AG10803 (cell line): ENCODE data around the gene ABRACL.

Source experiments
- DNase-seq: peaks from one replicate; pipeline ENCODE4 v3.0.0; 2010; ENCODE audit warnings: low read depth
- H3K4me3 ChIP-seq: 2 replicates; pipeline ENCODE4 v1.5.1; 2011; ENCODE audit warnings: mild to moderate bottlenecking, low read length, control low read depth
- TF ChIP-seq, protein P1 (sequence below): conservative IDR thresholded peaks from 2 replicates; pipeline ENCODE4 v1.5.1; 2011; ENCODE audit warnings: mild to moderate bottlenecking, low read length, control low read depth, inconsistent platforms

Gene ABRACL

DNA sequence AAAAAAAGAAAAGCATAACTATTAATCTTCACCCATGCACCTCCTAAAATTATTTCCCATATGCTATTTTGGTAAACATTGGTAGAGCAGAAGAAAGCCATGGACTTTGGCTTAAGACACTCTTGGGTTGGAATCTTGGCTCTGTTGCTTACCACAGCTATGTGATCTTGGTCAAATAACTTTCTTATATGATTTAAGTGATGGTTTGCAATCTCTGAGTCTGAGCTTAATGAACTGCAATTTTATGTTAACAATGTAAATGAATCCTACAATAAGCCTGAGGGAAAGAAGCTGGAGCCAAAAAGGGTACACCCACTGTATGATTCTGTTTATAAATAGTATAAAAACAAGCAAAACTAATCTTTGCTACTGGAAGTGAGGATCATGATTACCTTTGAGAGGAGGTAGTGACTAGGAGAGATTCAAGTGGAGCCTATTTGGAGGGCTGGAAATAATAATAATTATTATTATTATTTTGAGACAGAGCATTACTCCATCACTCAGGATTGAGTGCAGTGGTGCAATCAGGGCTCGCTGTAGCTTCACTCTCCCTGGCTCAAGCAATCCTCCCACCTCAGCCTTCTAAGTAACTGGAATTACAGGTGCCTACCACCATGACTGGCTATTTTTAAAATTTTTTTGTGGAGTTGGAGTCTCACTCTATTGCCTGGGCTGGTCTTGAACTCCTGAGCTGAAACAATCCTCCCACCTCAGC is 34.5 kb downstream of the ABRACL start:
- TF ChIP-seq, protein P1, sequence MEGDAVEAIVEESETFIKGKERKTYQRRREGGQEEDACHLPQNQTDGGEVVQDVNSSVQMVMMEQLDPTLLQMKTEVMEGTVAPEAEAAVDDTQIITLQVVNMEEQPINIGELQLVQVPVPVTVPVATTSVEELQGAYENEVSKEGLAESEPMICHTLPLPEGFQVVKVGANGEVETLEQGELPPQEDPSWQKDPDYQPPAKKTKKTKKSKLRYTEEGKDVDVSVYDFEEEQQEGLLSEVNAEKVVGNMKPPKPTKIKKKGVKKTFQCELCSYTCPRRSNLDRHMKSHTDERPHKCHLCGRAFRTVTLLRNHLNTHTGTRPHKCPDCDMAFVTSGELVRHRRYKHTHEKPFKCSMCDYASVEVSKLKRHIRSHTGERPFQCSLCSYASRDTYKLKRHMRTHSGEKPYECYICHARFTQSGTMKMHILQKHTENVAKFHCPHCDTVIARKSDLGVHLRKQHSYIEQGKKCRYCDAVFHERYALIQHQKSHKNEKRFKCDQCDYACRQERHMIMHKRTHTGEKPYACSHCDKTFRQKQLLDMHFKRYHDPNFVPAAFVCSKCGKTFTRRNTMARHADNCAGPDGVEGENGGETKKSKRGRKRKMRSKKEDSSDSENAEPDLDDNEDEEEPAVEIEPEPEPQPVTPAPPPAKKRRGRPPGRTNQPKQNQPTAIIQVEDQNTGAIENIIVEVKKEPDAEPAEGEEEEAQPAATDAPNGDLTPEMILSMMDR = no peak
- H3K4me3 ChIP-seq = no peak overlapping the region
- peak; percentile 84 for DNase-seq

DNA sequence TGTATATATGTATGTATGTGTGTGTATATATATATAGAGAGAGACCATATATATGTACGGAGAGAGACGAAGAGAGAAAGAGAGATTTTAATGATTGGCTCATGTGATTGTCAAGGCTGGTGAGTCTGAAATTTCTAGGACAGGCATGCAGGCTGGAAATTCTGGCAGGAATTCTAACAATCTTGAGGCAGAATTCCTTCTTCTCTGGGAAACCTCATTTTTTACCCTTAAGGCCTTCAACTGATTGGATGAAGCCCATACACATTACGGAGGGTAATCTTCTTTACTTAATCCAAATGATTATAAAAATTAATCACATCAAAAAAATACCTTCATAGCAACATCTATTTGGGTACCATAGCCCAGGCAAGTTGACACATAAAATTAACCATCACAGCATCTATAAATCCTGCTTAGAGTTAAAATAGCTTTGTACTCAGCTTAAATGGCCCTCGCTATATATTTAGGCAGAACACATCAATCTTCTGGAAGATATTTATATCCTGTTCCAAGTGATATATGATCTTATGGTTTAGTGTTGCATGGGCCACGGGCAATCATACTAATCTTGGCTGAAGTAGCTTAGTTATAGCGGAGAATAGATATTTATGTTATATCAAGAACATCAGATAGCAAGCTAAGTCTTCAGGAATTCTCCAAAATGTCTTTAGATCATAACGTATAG is 36.6 kb downstream of the ABRACL start:
- TF ChIP-seq, protein P1 = no peak
- peak; percentile 16 for DNase-seq
- no peak overlapping the region for H3K4me3 ChIP-seq

DNA sequence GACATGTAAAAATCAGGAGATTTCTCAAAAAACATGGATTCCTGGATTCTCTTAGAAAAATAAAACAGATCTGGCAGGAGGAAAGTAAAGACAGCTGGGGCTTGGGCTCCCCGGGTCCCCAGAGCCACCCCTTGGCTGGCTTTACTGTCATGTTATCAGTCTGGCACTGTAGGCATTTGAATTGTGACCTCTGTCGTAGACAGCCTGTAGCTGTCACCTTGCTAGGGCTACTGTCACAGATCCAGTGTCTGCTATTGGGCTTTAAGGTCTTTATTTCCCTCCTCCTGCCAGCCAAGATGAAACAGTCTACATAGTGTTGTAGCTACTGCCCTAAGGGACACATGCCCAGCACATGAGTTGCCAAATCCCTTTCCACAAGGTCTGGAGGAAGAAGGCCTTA is 37.5 kb downstream of the ABRACL start:
- TF ChIP-seq, protein P1 = no peak
- no peak overlapping the region for H3K4me3 ChIP-seq
- DNase-seq = no peak

DNA sequence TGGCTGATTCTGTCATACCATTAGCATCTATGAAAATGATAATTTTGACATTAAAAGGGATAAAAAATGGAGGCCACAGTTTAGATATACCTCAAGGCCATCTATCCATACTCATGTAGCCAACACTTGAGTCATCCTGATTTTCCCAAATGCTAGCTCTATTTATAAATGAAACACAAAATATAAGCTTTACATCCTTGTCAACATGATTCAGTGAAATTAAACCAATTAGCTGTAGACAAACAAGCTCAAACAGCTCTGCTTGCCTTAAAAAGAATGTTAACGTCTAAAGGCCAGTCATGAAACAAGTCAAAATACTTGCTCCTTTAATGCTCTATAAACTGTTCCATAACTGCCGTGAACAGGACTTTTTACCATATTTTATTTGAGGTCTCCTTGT is 40.3 kb downstream of the ABRACL start:
- TF ChIP-seq, protein P1 = no peak
- no peak overlapping the region for H3K4me3 ChIP-seq
- no peak for DNase-seq

DNA sequence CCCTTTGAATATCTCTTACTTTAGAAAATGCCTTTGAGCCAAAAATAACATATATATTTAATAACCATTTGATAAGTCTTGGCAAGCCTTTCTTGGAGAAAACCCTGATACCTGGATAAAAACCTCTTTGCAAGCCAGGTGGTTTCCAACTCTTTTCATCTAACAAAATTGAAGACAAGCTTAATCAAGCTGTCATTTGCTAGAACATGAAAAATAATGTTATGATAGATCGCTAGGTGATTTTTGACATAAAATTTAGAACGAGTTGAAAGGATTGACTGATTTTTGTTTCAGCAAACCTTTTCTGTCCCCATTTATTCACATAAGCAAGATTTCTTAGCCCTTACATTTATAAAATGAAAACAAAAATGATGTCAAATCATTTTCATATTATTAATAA is 44.6 kb downstream of the ABRACL start:
- TF ChIP-seq, protein P1 = no peak
- DNase-seq = no peak
- no peak overlapping the region for H3K4me3 ChIP-seq

DNA sequence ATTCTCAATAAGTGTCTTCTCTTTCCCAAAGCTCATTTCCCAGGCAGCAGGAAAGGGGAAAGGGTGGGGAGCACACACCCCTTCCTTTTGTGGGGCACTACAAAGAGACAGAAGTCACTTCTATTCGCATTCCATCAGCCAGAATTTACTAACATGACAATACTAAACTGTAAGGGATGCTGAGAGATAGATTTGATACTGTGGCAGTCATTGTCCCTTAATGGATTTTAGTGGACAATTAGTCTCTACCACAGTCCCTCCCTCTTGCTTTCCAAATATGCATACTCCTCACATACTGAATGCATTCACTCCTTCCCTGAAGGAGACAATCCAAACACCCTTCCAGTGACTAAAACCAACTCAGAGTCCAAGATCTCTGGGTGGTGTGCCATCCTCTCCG is 50.5 kb downstream of the ABRACL start:
- DNase-seq = no peak
- TF ChIP-seq, protein P1 = no peak
- no peak overlapping the region for H3K4me3 ChIP-seq
